ENCODE measurements around the gene EXOC7. TPM values are rescaled to one million over a fixed set of nuclear protein-coding genes. Genes with fewer than 3 reads are reported as not detected.

EXOC7 gene
- total RNA-seq, 1 experiment from 2014 or later, result 126 TPM

GRCh38 chr17:76090517-76091129 is 13.0 kb downstream of the EXOC7 start (continued):
- TF ChIP-seq, protein P1, sequence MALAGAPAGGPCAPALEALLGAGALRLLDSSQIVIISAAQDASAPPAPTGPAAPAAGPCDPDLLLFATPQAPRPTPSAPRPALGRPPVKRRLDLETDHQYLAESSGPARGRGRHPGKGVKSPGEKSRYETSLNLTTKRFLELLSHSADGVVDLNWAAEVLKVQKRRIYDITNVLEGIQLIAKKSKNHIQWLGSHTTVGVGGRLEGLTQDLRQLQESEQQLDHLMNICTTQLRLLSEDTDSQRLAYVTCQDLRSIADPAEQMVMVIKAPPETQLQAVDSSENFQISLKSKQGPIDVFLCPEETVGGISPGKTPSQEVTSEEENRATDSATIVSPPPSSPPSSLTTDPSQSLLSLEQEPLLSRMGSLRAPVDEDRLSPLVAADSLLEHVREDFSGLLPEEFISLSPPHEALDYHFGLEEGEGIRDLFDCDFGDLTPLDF (CRISPR knock-in tag; IDR thresholded peaks at IDR 0.05), result no peak
- TF ChIP-seq SMAD3 (CRISPR knock-in tag; IDR thresholded peaks at IDR 0.05; ENCODE audit: borderline replicate concordance) (no peak), TEAD1 (CRISPR knock-in tag; IDR thresholded peaks at IDR 0.05) (no peak), NFE2L1 (CRISPR knock-in tag; IDR thresholded peaks at IDR 0.05) (no peak), GRHL2 (CRISPR knock-in tag; IDR thresholded peaks at IDR 0.05; ENCODE audit: insufficient replicate concordance, severe bottlenecking) (no peak)
- TF ChIP-seq, protein P2, sequence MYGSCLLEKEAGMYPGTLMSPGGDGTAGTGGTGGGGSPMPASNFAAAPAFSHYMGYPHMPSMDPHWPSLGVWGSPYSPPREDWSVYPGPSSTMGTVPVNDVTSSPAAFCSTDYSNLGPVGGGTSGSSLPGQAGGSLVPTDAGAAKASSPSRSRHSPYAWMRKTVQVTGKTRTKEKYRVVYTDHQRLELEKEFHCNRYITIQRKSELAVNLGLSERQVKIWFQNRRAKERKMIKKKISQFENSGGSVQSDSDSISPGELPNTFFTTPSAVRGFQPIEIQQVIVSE (CRISPR knock-in tag; IDR thresholded peaks at IDR 0.05; ENCODE audit: borderline replicate concordance), result no peak

DNA sequence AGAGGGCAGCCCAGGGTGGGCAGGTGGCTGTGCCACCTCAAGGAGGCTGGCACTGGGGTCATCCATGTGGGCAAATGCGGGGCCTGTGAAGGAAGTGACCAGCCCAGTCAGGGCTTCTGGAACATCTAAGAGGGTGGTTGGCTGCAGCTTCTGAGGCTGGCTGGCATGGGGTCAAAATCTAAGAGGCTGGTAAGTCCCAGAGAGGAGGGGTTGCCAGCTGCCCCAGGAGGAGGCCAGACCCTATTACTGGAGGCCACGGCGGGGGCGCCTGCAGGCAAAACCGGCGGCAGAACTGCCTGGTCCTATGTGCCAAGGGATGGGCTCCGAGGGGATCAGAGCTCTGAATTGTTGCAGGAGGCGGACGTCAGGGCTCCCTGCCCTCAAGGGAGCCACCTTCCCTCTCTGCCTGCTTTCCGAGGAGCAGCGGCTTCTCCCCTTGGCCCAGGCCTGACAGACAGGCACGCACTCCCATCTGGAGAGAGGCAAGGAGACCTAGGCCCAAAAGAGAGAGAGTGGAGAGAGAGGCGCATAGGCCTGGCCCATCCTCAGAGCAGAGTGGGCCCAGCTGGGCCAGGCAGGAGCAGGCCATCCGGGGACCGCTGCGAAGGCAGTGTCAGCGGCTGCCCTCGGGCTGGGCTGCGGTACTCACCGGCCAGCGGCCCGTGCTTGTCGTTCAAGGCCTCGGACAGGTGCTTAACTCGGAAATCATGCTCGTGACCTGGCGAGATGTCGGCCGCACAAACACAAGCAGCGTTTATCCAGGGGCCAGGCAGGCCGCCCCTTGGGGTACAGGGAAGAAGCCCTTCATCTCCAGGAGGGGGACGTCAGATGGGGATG is 13.7 kb downstream of the EXOC7 start:
- CTCF ChIA-PET, result interaction anchor here (1.1 to 2.5 kb wide), 5 partner anchors 10 to 163 kb away, joined by 3 to 8 read pairs (median 4); partner anchors contain the start of genes GALR2 and ZACN
- no peak for DNase-seq (ENCODE audit: low spot score)
- ATAC-seq, result no peak
- H3K4me1 Mint-ChIP-seq, result no peaks in the 10 kb centered on the region
- no peaks in the 10 kb centered on the region for H3K9me3 Mint-ChIP-seq
- H3K27me3 Mint-ChIP-seq (ENCODE audit: low read depth), result no peaks in the 10 kb centered on the region
- TF ChIP-seq SP1 (CRISPR knock-in tag; conservative IDR thresholded peaks at IDR 0.05), result no peak
- TF ChIP-seq IRF2 (CRISPR knock-in tag; IDR thresholded peaks at IDR 0.05; ENCODE audit: borderline replicate concordance, low read depth), result no peak
- TF ChIP-seq CREB1 (CRISPR knock-in tag; IDR thresholded peaks at IDR 0.05), result no peak
- no peak for TF ChIP-seq GTF2I (CRISPR knock-in tag; conservative IDR thresholded peaks at IDR 0.05)
- TF ChIP-seq GABPB1 (CRISPR knock-in tag; IDR thresholded peaks at IDR 0.05), result no peak
- TF ChIP-seq ZNF263 (CRISPR knock-in tag; IDR thresholded peaks at IDR 0.05; ENCODE audit: low read depth), result no peak
- POLR2A ChIA-PET, result no interaction called here
- no peak overlapping the region for H3K4me3 Mint-ChIP-seq
- no peak overlapping the region for H3K27ac Mint-ChIP-seq
- peaks cover 45% of the 10 kb centered on the region for H3K36me3 Mint-ChIP-seq

GRCh38 chr17:76088868-76089576 is 14.6 kb downstream of the EXOC7 start:
- Mint-ChIP-seq H3K4me1 (no peaks in the 10 kb centered on the region), H3K9me3 (no peaks in the 10 kb centered on the region), H3K27me3 (ENCODE audit: low read depth) (no peaks in the 10 kb centered on the region), H3K4me3 (no peak overlapping the region), H3K27ac (no peak overlapping the region), H3K36me3 (peaks cover 44% of the 10 kb centered on the region)
- ChIA-PET CTCF (interaction anchor here (0.6 to 2.5 kb wide), 6 partner anchors 10 to 293 kb away, joined by 3 to 8 read pairs (median 4); partner anchors contain the start of genes GALR2 and ZACN), POLR2A (no interaction called here)
- ATAC-seq (no peak), DNase-seq (ENCODE audit: low spot score) (no peak)
- TF ChIP-seq ZNF219 (CRISPR knock-in tag; IDR thresholded peaks at IDR 0.05; ENCODE audit: borderline replicate concordance) (no peak), MXD4 (CRISPR knock-in tag; IDR thresholded peaks at IDR 0.05; ENCODE audit: borderline replicate concordance) (no peak), ATF1 (CRISPR knock-in tag; IDR thresholded peaks at IDR 0.05) (no peak), ESRRA (CRISPR knock-in tag; IDR thresholded peaks at IDR 0.05; ENCODE audit: borderline replicate concordance) (no peak), AR (CRISPR knock-in tag; IDR thresholded peaks at IDR 0.05) (no peak), CREM (CRISPR knock-in tag; IDR thresholded peaks at IDR 0.05) (no peak), IRF1 (CRISPR knock-in tag; IDR thresholded peaks at IDR 0.05) (no peak), CTCF (IDR thresholded peaks at IDR 0.05) (no peak)
- TF ChIP-seq, protein P3, sequence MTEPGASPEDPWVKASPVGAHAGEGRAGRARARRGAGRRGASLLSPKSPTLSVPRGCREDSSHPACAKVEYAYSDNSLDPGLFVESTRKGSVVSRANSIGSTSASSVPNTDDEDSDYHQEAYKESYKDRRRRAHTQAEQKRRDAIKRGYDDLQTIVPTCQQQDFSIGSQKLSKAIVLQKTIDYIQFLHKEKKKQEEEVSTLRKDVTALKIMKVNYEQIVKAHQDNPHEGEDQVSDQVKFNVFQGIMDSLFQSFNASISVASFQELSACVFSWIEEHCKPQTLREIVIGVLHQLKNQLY (CRISPR knock-in tag; IDR thresholded peaks at IDR 0.05), result no peak

Measured in WTC11 (cell line).